ENCODE data around the gene C19orf12. TPM values are rescaled to one million over a fixed set of nuclear protein-coding genes. Genes with fewer than 3 reads are reported as not detected.

C19orf12 gene
- total RNA-seq, 1 experiment from 2014 or later = 15.5 TPM

DNA sequence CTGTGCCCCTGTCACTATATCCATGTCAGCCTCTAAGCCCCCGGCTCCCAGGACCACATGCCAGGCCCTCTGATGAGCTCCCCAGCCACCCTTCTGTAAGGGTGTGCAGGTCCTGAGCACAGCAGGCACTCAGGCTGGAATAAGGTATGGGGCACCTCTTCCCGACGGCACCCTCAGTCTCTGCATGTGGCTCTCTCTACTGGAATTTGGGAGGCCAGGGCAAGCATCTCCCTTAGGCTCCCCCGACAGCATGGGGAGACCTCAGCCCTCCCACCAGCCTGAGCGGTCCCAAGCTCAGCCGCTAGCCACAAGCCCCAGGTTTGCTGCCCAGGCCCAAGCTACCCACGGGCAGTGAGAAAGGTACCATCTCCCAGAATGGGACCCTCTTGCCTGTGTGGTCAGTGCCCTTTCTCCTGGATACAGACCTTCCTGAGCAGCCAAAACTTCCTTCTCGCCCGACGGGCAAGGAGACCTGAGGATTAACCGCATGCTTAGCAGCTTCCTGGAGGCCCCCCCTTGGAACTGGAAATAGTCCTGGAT is 22.5 kb upstream of the C19orf12 start:
- no peaks in the 10 kb centered on the region for H3K36me3 Mint-ChIP-seq
- H3K9me3 Mint-ChIP-seq = no peaks in the 10 kb centered on the region
- H3K27ac Mint-ChIP-seq = no peak overlapping the region
- CTCF ChIA-PET = interaction anchor here (0.9 to 3.1 kb wide), 5 partner anchors 21 to 127 kb away, joined by 3 to 11 read pairs (median 4); partner anchors contain the start of gene C19orf12
- no peaks in the 10 kb centered on the region for H3K4me1 Mint-ChIP-seq
- POLR2A ChIA-PET = interaction anchor here (0.5 kb wide), 1 partner anchor 11 kb away, joined by 4 read pairs; no protein-coding TSS in a partner anchor
- no peak overlapping the region for H3K4me3 Mint-ChIP-seq
- ATAC-seq (no peak), DNase-seq (ENCODE audit: low spot score) (no peak)
- H3K27me3 Mint-ChIP-seq (ENCODE audit: low read depth) = no peaks in the 10 kb centered on the region; the same call in 1 of the 2 replicates
- TF ChIP-seq, protein P1, sequence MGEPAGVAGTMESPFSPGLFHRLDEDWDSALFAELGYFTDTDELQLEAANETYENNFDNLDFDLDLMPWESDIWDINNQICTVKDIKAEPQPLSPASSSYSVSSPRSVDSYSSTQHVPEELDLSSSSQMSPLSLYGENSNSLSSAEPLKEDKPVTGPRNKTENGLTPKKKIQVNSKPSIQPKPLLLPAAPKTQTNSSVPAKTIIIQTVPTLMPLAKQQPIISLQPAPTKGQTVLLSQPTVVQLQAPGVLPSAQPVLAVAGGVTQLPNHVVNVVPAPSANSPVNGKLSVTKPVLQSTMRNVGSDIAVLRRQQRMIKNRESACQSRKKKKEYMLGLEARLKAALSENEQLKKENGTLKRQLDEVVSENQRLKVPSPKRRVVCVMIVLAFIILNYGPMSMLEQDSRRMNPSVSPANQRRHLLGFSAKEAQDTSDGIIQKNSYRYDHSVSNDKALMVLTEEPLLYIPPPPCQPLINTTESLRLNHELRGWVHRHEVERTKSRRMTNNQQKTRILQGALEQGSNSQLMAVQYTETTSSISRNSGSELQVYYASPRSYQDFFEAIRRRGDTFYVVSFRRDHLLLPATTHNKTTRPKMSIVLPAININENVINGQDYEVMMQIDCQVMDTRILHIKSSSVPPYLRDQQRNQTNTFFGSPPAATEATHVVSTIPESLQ (CRISPR knock-in tag; IDR thresholded peaks at IDR 0.05) = no peak
- TF ChIP-seq, protein P2, sequence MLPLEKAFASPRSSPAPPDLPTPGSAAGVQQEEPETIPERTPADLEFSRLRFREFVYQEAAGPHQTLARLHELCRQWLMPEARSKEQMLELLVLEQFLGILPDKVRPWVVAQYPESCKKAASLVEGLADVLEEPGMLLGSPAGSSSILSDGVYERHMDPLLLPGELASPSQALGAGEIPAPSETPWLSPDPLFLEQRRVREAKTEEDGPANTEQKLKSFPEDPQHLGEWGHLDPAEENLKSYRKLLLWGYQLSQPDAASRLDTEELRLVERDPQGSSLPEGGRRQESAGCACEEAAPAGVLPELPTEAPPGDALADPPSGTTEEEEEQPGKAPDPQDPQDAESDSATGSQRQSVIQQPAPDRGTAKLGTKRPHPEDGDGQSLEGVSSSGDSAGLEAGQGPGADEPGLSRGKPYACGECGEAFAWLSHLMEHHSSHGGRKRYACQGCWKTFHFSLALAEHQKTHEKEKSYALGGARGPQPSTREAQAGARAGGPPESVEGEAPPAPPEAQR (CRISPR knock-in tag; IDR thresholded peaks at IDR 0.05) = no peak
- TF ChIP-seq, protein P3, sequence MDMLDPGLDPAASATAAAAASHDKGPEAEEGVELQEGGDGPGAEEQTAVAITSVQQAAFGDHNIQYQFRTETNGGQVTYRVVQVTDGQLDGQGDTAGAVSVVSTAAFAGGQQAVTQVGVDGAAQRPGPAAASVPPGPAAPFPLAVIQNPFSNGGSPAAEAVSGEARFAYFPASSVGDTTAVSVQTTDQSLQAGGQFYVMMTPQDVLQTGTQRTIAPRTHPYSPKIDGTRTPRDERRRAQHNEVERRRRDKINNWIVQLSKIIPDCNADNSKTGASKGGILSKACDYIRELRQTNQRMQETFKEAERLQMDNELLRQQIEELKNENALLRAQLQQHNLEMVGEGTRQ (CRISPR knock-in tag; IDR thresholded peaks at IDR 0.05) = no peak
- TF ChIP-seq MYBL2 (CRISPR knock-in tag; IDR thresholded peaks at IDR 0.05) (no peak), TEAD4 (CRISPR knock-in tag; IDR thresholded peaks at IDR 0.05) (no peak), JAZF1 (CRISPR knock-in tag; IDR thresholded peaks at IDR 0.05) (no peak), ZNF219 (CRISPR knock-in tag; IDR thresholded peaks at IDR 0.05; ENCODE audit: borderline replicate concordance) (no peak)
- TF ChIP-seq, protein P4, sequence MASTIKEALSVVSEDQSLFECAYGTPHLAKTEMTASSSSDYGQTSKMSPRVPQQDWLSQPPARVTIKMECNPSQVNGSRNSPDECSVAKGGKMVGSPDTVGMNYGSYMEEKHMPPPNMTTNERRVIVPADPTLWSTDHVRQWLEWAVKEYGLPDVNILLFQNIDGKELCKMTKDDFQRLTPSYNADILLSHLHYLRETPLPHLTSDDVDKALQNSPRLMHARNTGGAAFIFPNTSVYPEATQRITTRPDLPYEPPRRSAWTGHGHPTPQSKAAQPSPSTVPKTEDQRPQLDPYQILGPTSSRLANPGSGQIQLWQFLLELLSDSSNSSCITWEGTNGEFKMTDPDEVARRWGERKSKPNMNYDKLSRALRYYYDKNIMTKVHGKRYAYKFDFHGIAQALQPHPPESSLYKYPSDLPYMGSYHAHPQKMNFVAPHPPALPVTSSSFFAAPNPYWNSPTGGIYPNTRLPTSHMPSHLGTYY (CRISPR knock-in tag; IDR thresholded peaks at IDR 0.05) = no peak
- TF ChIP-seq, protein P5, sequence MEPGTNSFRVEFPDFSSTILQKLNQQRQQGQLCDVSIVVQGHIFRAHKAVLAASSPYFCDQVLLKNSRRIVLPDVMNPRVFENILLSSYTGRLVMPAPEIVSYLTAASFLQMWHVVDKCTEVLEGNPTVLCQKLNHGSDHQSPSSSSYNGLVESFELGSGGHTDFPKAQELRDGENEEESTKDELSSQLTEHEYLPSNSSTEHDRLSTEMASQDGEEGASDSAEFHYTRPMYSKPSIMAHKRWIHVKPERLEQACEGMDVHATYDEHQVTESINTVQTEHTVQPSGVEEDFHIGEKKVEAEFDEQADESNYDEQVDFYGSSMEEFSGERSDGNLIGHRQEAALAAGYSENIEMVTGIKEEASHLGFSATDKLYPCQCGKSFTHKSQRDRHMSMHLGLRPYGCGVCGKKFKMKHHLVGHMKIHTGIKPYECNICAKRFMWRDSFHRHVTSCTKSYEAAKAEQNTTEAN (CRISPR knock-in tag; IDR thresholded peaks at IDR 0.05) = no peak
- TF ChIP-seq, protein P6, sequence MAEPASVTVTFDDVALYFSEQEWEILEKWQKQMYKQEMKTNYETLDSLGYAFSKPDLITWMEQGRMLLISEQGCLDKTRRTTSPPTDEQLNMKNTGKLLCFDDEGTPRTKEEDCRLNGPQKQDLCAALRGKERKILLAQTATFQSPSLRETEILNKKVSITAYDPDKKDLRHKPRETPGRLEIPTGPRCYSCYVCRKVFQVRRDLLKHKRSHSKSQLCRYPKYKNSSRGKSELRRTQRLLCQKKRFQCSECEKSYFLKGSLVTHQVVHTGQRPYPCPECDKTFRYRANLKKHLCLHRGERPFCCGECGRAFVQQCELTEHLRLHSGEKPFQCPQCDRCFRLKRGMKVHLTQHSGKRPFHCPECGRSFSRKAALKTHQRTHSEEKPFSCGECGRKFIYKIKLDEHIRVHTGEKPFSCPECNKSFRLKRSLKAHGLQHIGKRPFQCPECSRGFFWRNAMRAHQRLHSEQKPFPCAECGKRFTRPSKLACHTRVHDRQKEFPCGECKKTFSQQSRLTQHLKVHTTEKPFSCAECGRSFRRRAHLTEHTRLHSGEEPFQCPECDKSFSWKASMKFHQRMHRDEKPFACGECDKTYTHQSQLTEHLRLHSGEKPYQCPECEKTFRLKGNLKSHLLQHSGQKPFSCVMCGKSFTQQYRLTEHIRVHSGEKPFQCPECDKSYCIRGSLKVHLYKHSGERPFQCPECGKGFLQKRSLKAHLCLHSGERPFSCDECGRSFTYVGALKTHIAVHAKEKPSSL (CRISPR knock-in tag; conservative IDR thresholded peaks at IDR 0.05) = no peak

DNA sequence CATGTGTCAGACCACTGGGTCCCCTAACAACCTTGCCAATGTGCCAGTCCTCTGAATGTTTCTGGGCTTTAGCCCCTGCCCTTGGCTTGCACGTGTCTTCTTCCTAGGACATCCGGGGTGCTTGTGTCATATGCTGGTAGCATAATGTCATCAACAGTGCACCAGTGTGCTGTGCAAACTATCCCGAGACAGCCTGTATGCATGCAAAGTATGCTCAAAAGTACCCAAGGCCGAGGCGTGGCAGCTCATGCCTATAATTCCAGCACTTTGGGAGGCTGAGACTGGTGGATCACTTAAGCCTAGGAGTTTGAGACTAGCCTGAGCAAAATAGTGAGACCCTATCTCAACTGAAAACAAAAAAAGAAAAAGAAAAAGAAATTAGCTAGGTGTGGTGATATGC is 20.8 kb upstream of the C19orf12 start:
- ChIA-PET CTCF (interaction anchor here (0.6 to 3.1 kb wide), 6 partner anchors 9 to 137 kb away, joined by 3 to 11 read pairs (median 6); no protein-coding TSS in a partner anchor), POLR2A (no interaction called here)
- Mint-ChIP-seq H3K27me3 (ENCODE audit: low read depth) (no peaks in the 10 kb centered on the region), H3K4me3 (no peak overlapping the region), H3K4me1 (no peaks in the 10 kb centered on the region), H3K9me3 (no peaks in the 10 kb centered on the region), H3K36me3 (no peaks in the 10 kb centered on the region), H3K27ac (no peak overlapping the region)
- no peak for DNase-seq (ENCODE audit: low spot score)
- ATAC-seq = no peak
- TF ChIP-seq, protein P2 (CRISPR knock-in tag; IDR thresholded peaks at IDR 0.05) = no peak
- TF ChIP-seq ZNF138 (CRISPR knock-in tag; conservative IDR thresholded peaks at IDR 0.05) = no peak
- no peak for TF ChIP-seq ZBTB21 (CRISPR knock-in tag; IDR thresholded peaks at IDR 0.05; ENCODE audit: borderline replicate concordance)
- TF ChIP-seq, protein P4 (CRISPR knock-in tag; IDR thresholded peaks at IDR 0.05) = no peak
- TF ChIP-seq, protein P7, sequence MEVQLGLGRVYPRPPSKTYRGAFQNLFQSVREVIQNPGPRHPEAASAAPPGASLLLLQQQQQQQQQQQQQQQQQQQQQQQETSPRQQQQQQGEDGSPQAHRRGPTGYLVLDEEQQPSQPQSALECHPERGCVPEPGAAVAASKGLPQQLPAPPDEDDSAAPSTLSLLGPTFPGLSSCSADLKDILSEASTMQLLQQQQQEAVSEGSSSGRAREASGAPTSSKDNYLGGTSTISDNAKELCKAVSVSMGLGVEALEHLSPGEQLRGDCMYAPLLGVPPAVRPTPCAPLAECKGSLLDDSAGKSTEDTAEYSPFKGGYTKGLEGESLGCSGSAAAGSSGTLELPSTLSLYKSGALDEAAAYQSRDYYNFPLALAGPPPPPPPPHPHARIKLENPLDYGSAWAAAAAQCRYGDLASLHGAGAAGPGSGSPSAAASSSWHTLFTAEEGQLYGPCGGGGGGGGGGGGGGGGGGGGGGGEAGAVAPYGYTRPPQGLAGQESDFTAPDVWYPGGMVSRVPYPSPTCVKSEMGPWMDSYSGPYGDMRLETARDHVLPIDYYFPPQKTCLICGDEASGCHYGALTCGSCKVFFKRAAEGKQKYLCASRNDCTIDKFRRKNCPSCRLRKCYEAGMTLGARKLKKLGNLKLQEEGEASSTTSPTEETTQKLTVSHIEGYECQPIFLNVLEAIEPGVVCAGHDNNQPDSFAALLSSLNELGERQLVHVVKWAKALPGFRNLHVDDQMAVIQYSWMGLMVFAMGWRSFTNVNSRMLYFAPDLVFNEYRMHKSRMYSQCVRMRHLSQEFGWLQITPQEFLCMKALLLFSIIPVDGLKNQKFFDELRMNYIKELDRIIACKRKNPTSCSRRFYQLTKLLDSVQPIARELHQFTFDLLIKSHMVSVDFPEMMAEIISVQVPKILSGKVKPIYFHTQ (CRISPR knock-in tag; IDR thresholded peaks at IDR 0.05) = no peak
- TF ChIP-seq NR1H2 (CRISPR knock-in tag; IDR thresholded peaks at IDR 0.05) = no peak
- TF ChIP-seq, protein P8, sequence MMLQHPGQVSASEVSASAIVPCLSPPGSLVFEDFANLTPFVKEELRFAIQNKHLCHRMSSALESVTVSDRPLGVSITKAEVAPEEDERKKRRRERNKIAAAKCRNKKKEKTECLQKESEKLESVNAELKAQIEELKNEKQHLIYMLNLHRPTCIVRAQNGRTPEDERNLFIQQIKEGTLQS (CRISPR knock-in tag; conservative IDR thresholded peaks at IDR 0.05) = no peak
- no peak for TF ChIP-seq ZNF423 (CRISPR knock-in tag; IDR thresholded peaks at IDR 0.05)
- no peak for TF ChIP-seq KAT7 (CRISPR knock-in tag; IDR thresholded peaks at IDR 0.05; ENCODE audit: borderline replicate concordance)
